Heart left ventricle (tissue), 16 donors: ENCODE data around the gene SNAP47. TPM values are rescaled to one million over a fixed set of nuclear protein-coding genes. Genes with fewer than 3 reads are reported as not detected.

Experiments used
- ATAC-seq, 4 donors: fragments of 200-7000 bp; cut with Tn5 transposase; one replicate each; pipeline ENCODE4 v1.9.1; 2020 to 2022; ENCODE audit warnings: moderate library complexity in 4 of 4, mild to moderate bottlenecking in 3 of 4, moderate number of reproducible peaks in 1 of 4
- DNase-seq, 5 donors: peaks; one replicate each; pipeline ENCODE4 v3.0.0-alpha.2; 2020
- H3K27ac ChIP-seq, 12 donors: fragments of 200-600 bp; sonication (generic) in 4 of 12; one replicate each; pipeline versions ENCODE4 v1.5.0 to v1.8.0; 2016 to 2022; ENCODE audit warnings: mild to moderate bottlenecking in 2 of 12
- H3K27me3 ChIP-seq, 9 donors: fragments of 200-600 bp; sonication (generic) in 2 of 9; one replicate each; pipeline versions ENCODE4 v1.5.1 to v1.8.0; 2016 to 2022; ENCODE audit warnings: mild to moderate bottlenecking in 3 of 9
- H3K36me3 ChIP-seq, 9 donors: fragments of 200-600 bp; sonication (generic) in 2 of 9; one replicate each; pipeline versions ENCODE4 v1.5.0 to v1.8.0; 2018 to 2022; ENCODE audit warnings: mild to moderate bottlenecking in 2 of 9
- H3K4me1 ChIP-seq, 12 donors: fragments of 200-600 bp; sonication (generic) in 4 of 12; one replicate each; pipeline versions ENCODE4 v1.5.0 to v1.8.0; 2016 to 2022; ENCODE audit warnings: mild to moderate bottlenecking in 3 of 12
- H3K4me3 ChIP-seq, 12 donors: fragments of 200-600 bp; sonication (generic) in 4 of 12; one replicate each; pipeline versions ENCODE4 v1.5.0 to v1.8.0; 2017 to 2022; ENCODE audit warnings: mild to moderate bottlenecking in 9 of 12, moderate library complexity in 4 of 12
- H3K9me3 ChIP-seq, 12 donors: fragments of 200-600 bp; sonication (generic) in 4 of 12; one replicate each; pipeline versions ENCODE4 v1.5.0 to v1.8.0; 2016 to 2022; ENCODE audit warnings: mild to moderate bottlenecking in 1 of 12
- POLR2A ChIP-seq, 2 donors: fragments of 450-650 bp; IDR thresholded peaks; one replicate each; pipeline ENCODE4 v1.6.1; 2017; ENCODE audit warnings: antibody characterized with exemption in 2 of 2, mild to moderate bottlenecking in 2 of 2, moderate library complexity in 2 of 2
- WGBS, 4 donors: extraction: QIAGEN DNeasy Blood & Tissue Kit in 2 of 4; methylation state at CpG; one replicate each; pipeline versions ENCODE4 v1.1.5 to v1.1.7; 2013 to 2018; 5-methylcytosine and 5-hydroxymethylcytosine counted together
- intact Hi-C, 10 donors: fragments of 100-400 bp; cut with DNase I; formaldehyde crosslinking; loops; one replicate each; pipeline versions ENCODE4 v1.11.1 to v1.14.2; 2022
- polyA plus RNA-seq, 2 donors: library from polyadenylated mRNA; stranded (reverse); fragments of 200-250 nt; gene quantifications; one replicate each; pipeline ENCODE4 v1.2.3, GENCODE V29; 2013
- total RNA-seq, 9 donors: library from RNA; depleted of rRNA in 2 of 9; stranded (reverse); fragments of >200 nt in 2 of 9; fragmentation: NEBNext Ultra II Directional in 3 of 9; extraction: Animal tissue kit (Norgen Biotek cat#: 25700) in 3 of 9; gene quantifications; one replicate each; pipeline versions ENCODE4 v1.1.0 to v1.2.4, GENCODE V29; 2016 to 2023
- TF ChIP-seq, protein P1 (sequence below), 12 donors: fragments of 200-600 bp; sonication (generic) in 4 of 12; IDR thresholded peaks; one replicate each; pipeline versions ENCODE4 v1.5.0 to v1.8.0; 2018 to 2022; ENCODE audit warnings: antibody characterized with exemption in 12 of 12, mild to moderate bottlenecking in 5 of 12
- donor health status: ischemic (EF 13 %, LVEDD 7.1; RV severe dilation, severe dysfunction).
- donor health status: healthy with polysubstance abuse.
- donor health status: DM: no; HTN: yes; CAD: no.
- donor health status: DM: no; HTN: no; CAD: no.
- donor health status: ischemic (EF 25% LVEDD 6.9; RV normal size, moderate dysfunction).
- donor health status: ischemic (EF 25% LVEDD 5.7; RV mildly dilated, moderate dysfunction).
- donor health status: healthy.
- donor health status: DM: yes; HTN: yes; CAD: no.
- donor health status: ischemic (EF 35%, LVEDD 5.7; RV mildly dilated, moderate dysfunction).
- donor health status: nonischemic (EF 11% LVEDD 7.7; RV severe dilation, severe dysfunction).
- donor health status: DM: yes; HTN: yes; CAD: no.
- donor health status: PGD.
- donor health status: ischemic (EF 29% LVEDD 5.4; RV normal size, mild dysfunction).
- donor health status: nonischemic (EF 23%, LVEDD 6.1; RV moderate dilation, normal function).

Gene SNAP47
- total and polyA plus RNA-seq, 11 donors = 22.1 to 106 (median 36.7) TPM

DNA sequence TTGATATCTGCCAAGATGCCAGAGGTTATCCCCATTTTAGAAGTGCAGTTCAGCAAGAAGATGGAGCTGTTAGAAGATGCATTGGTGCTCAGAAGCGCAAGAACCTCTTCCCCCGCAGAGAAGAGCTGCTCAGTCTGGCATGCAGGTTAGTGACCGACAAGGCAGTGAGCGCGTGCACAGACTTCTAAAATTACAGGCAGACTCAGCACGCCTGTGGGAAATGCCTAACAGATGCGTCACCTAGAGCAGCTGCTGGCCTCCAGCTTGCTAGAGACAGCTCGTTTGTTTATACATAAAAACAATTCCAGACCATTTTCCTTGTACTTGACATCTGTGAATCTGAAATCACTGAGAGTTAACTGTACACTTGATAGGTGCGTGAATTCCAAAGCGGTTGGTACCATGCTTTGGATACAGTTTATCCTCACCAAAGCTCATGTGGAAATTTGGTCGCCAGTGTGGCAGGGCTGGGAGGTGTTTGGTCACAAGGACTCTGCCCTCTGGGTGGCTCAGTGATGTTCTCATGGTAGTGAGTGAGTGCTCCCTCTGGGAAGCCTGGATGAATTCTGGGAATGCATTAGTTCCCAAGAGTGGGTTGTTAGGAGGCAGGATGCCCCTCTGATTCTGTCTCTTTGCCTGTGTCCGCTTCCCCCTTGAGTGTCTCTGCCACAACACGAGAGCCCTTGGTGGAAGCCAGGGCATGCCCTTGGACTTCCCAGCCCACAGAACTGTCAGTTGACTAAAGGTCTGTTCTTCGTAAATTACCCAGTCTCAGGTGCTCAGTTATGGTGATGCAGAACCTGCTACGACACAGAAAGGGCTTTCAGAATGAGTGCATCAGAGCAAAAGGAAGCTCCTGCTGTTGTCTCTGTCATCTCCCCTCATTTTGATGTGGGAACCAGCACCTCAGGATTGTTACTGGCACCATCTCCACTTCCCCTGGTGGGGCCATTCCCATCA, 24.4 kb downstream of the SNAP47 start:
- no peak for TF ChIP-seq POLR2A (IDR thresholded peaks at IDR 0.05)
- TF ChIP-seq, protein P1, sequence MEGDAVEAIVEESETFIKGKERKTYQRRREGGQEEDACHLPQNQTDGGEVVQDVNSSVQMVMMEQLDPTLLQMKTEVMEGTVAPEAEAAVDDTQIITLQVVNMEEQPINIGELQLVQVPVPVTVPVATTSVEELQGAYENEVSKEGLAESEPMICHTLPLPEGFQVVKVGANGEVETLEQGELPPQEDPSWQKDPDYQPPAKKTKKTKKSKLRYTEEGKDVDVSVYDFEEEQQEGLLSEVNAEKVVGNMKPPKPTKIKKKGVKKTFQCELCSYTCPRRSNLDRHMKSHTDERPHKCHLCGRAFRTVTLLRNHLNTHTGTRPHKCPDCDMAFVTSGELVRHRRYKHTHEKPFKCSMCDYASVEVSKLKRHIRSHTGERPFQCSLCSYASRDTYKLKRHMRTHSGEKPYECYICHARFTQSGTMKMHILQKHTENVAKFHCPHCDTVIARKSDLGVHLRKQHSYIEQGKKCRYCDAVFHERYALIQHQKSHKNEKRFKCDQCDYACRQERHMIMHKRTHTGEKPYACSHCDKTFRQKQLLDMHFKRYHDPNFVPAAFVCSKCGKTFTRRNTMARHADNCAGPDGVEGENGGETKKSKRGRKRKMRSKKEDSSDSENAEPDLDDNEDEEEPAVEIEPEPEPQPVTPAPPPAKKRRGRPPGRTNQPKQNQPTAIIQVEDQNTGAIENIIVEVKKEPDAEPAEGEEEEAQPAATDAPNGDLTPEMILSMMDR (IDR thresholded peaks at IDR 0.05) = no peak
- WGBS, 4 donors = 54 to 83% (median 68%) methylated on average over 14 to 15 of the region's 15 CpGs
- ATAC-seq (peak; percentile 63 to 79 (median 72)), DNase-seq (peak; percentile 61 to 84 (median 68))
- peaks cover 0 to 83% (median 50%) of the 10 kb centered on the region in 12 donors for H3K4me1 ChIP-seq
- H3K4me3 ChIP-seq = peak overlapping the region in 1 of 12 donors; percentile 24
- peak overlapping the region; percentile 23 to 90 (median 82) for H3K27ac ChIP-seq
- intact Hi-C loops = loop anchor here in 6 of 10 donors (2.0 to 10.0 kb wide), 6 partner anchors 187 to 325 kb away; partner anchors contain the start of genes ARF1 (in 2 of the 6) and WNT9A (in 1 of the 6)
- peaks cover 0 to 41% (median 35%) of the 10 kb centered on the region in 9 donors for H3K36me3 ChIP-seq
- no peaks in the 10 kb centered on the region for H3K27me3 ChIP-seq
- H3K9me3 ChIP-seq = no peaks in the 10 kb centered on the region

DNA sequence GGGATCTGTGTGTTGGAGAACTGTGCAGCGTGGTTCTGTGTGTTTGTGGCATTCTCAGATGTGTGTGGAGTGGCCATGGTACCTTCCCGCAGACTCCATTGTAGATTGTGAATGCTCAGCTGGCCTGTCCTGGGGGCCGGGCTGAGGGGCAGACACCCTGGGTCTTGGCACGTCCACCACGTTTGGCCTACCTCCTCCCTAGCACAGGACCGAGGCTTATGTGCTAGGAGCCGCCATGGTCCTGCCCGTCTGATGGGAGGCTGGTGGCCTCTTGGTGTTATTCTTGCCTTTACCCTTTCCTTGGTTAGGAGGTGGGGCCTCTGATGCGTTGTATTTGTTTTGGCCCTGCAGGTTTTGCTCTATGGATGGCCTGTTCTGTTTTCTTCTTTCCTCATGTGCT, 25.1 kb downstream of the SNAP47 start:
- Histone ChIP-seq H3K27ac (peak overlapping the region in 10 of 12 donors; percentile 23 to 90 (median 83)), H3K4me3 (no peak overlapping the region), H3K9me3 (no peaks in the 10 kb centered on the region), H3K4me1 (peaks cover 0 to 75% (median 45%) of the 10 kb centered on the region in 12 donors), H3K27me3 (no peaks in the 10 kb centered on the region), H3K36me3 (peaks cover 0 to 49% (median 35%) of the 10 kb centered on the region in 9 donors)
- DNase-seq = peak in 1 of 5 donors; percentile 45
- intact Hi-C loops = loop anchor here in 6 of 10 donors (2.0 to 10.0 kb wide), 6 partner anchors 186 to 324 kb away; partner anchors contain the start of genes ARF1 (in 2 of the 6) and WNT9A (in 1 of the 6)
- WGBS, 4 donors = 87 to 93% (median 92%) methylated on average over 9 of the region's 9 CpGs
- ATAC-seq = no peak
- TF ChIP-seq, protein P1 (IDR thresholded peaks at IDR 0.05) = no peak
- TF ChIP-seq POLR2A (IDR thresholded peaks at IDR 0.05) = no peak

DNA sequence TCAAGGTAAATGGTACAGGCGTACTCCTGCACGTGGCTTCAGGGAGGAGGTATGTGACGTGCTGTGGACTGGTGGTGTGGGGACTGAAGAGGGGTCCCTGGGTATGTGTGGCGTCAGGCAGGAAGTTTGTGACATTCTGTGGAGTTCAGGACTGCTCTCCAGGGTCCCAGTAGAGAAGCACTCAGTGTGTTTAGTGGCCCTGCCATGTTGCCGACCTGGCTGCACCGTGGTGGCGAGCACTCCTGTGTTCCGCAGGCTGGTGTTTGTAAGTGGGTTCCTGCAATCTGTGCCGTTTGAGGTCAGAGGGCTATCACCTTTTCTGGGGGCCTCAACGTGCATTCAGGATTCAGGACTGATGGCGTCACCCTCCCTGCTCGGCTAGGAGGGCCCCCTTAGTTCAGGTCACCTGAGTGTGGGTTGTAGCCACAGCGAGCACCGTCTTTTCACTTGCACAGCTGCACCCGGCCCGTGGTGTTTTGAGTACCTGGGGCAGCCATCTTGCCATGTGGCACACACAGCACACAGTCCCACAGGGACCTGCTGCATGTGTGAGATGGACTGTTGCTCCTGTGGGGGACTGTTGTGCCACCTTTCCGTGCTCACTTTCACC, 26.5 kb downstream of the SNAP47 start:
- Histone ChIP-seq H3K4me3 (no peak overlapping the region), H3K27me3 (no peaks in the 10 kb centered on the region), H3K9me3 (no peaks in the 10 kb centered on the region), H3K36me3 (peaks cover 0 to 50% (median 40%) of the 10 kb centered on the region in 9 donors), H3K4me1 (peaks cover 0 to 63% (median 41%) of the 10 kb centered on the region in 12 donors), H3K27ac (peak overlapping the region in 10 of 12 donors; percentile 22 to 90 (median 67))
- DNase-seq (peak in 2 of 5 donors; percentile 18 to 52), ATAC-seq (no peak)
- intact Hi-C loops = loop anchor here (1.0 to 10.0 kb wide), 10 partner anchors 185 to 323 kb away; partner anchors contain the start of genes WNT9A (in 6 of the 10) and ARF1 (in 2 of the 10)
- 79 to 87% (median 85%) methylated on average over 12 to 17 of the region's 17 CpGs for WGBS, 4 donors
- TF ChIP-seq POLR2A (IDR thresholded peaks at IDR 0.05) = no peak
- TF ChIP-seq, protein P1 (IDR thresholded peaks at IDR 0.05) = no peak
